BE2C (cell line): ENCODE results near the gene C11orf87.

Experiments used
- DNase-seq: peaks from one replicate; pipeline ENCODE4 v3.0.0-alpha.2; 2020
- H3K27me3 ChIP-seq: fragments of 250-450 bp; sonication (Bioruptor Pico); 2 replicates; pipeline ENCODE4 v1.5.1; 2020; ENCODE audit warnings: mild to moderate bottlenecking
- H3K36me3 ChIP-seq: fragments of 250-450 bp; sonication (Bioruptor Pico); 2 replicates; pipeline ENCODE4 v1.5.1; 2020; ENCODE audit warnings: mild to moderate bottlenecking
- H3K4me1 ChIP-seq: fragments of 250-450 bp; sonication (Bioruptor Pico); 2 replicates; pipeline ENCODE4 v1.5.1; 2020
- H3K4me3 ChIP-seq: 2 replicates; pipeline ENCODE4 v1.5.1; 2011; ENCODE audit warnings: low read depth, low read length
- H3K9me3 ChIP-seq: fragments of 250-450 bp; sonication (Bioruptor Pico); 2 replicates; pipeline ENCODE4 v1.5.1; 2020
- CTCF ChIP-seq: IDR thresholded peaks from 2 replicates; pipeline ENCODE4 v1.5.1; 2012; ENCODE audit warnings: mild to moderate bottlenecking, low read depth, low read length

The C11orf87 gene

DNA sequence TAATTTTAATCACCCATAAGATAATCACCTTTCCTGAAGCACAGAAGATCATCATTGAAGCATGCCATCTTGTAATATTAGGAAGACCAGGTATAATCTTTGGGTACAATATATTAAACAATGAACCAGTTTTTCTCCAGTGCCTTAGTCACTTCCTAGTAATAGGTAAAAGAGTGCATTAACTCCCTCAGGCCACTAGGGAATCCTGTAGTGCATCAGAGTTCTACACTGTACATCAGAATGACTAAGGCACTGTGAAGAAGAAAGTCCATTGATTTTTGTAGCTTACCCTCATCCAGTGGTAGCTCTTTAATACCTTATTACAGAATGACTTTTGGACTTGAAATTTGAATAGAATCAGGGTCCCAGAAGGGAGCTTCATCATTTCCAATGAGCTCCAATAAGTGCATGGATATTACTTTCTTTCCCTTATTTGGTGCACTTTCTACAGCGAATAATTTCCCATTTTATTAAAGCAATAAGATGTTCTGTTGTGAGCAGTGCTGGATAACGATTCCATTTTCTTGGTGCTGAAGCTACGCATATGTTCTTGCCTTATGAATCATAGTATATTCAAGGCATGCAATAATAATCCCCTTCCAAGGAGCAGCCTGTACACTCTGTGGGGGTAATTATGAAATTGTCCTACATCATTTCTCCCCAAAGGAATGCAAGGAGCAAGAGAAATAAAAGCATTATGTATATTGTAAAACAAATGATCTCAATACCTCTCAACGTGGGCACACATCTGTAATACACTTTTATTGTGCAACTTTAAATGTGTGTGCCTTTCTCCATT lies 4.7 kb downstream of the C11orf87 start:
- peak; percentile 55 for TF ChIP-seq CTCF
- H3K27me3 ChIP-seq: peaks cover 37% of the 10 kb centered on the region
- no peak for DNase-seq
- no peaks in the 10 kb centered on the region for H3K9me3 ChIP-seq
- no peaks in the 10 kb centered on the region for H3K4me1 ChIP-seq
- no peak overlapping the region for H3K4me3 ChIP-seq
- no peaks in the 10 kb centered on the region for H3K36me3 ChIP-seq

GRCh38 chr11:109432105-109432504 lies 10.1 kb downstream of the C11orf87 start:
- DNase-seq: no peak
- no peak overlapping the region for H3K4me3 ChIP-seq
- TF ChIP-seq CTCF: no peak
- no peaks in the 10 kb centered on the region for H3K9me3 ChIP-seq
- no peaks in the 10 kb centered on the region for H3K36me3 ChIP-seq
- no peaks in the 10 kb centered on the region for H3K4me1 ChIP-seq
- peaks cover 3% of the 10 kb centered on the region; the same call in 1 of the 2 replicates for H3K27me3 ChIP-seq

- no peaks in the 10 kb centered on the region for H3K4me1 ChIP-seq
- no peaks in the 10 kb centered on the region for H3K36me3 ChIP-seq
- peaks cover 3% of the 10 kb centered on the region; the same call in 1 of the 2 replicates for H3K27me3 ChIP-seq
- DNase-seq: no peak
- H3K4me3 ChIP-seq: no peak overlapping the region
- no peak for TF ChIP-seq CTCF
- H3K9me3 ChIP-seq: no peaks in the 10 kb centered on the region
These were observed 11.8 kb downstream of the C11orf87 start for GRCh38 chr11:109433753-109434256.

DNA sequence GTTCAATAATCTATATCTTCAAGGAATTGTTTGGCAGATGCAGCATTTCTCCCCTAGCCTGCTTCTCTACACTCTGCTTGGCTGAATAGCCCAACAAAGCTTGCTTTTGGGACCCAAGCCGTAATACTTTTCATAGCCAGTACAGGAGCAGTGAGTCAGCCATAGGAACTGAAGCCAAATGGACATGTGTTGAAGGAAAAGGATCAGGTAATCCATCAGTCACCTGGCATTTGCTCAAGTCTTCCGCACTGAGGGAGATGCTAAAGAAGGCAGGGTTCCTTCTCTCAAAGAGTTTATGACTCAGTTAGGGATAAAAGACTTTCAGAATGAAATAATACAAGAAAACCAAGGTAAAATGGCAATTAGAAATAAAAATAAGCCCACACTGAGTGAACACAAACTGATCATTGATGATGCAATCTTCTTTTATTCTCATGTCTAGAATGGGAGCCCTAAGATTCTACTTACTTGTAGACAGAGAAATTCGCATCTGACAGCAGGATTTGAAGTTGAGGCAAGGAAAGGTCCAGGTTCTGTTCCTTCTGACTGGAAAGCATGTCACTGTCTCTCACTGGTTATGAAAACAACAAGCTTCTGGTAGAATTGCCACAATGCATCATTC lies 13.2 kb downstream of the C11orf87 start:
- H3K27me3 ChIP-seq: peaks cover under 1% of the 10 kb centered on the region; the same call in 1 of the 2 replicates
- DNase-seq: no peak
- no peaks in the 10 kb centered on the region for H3K36me3 ChIP-seq
- TF ChIP-seq CTCF: no peak
- H3K4me3 ChIP-seq: no peak overlapping the region
- no peaks in the 10 kb centered on the region for H3K4me1 ChIP-seq
- H3K9me3 ChIP-seq: no peaks in the 10 kb centered on the region

- no peak for DNase-seq
- no peaks in the 10 kb centered on the region for H3K9me3 ChIP-seq
- no peak for TF ChIP-seq CTCF
- no peaks in the 10 kb centered on the region for H3K27me3 ChIP-seq
- H3K36me3 ChIP-seq: no peaks in the 10 kb centered on the region
- no peaks in the 10 kb centered on the region for H3K4me1 ChIP-seq
- no peak overlapping the region for H3K4me3 ChIP-seq
These were observed 17.7 kb downstream of the C11orf87 start for GRCh38 chr11:109439684-109440083.

DNA sequence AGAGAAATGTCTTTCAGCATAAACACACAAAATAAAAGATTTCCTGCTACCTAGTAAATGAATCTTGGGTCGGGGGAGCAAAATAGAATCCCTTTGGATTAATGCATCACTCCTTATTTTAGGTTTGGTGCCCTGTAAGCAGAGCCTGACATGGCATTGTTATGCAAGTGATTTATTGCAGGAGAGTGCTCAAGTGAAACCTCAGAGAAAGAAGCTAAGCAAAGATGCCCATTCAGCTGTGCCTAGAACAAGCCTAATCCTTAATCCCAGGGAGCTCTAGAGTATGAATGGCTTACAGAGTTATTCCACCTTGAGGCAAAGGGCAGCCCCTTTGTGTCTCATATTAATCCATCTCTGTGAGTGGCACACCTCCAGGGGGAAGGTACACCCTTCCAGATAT lies 21.1 kb downstream of the C11orf87 start:
- DNase-seq: no peak
- no peaks in the 10 kb centered on the region for H3K9me3 ChIP-seq
- no peak overlapping the region for H3K4me3 ChIP-seq
- H3K36me3 ChIP-seq: no peaks in the 10 kb centered on the region
- no peaks in the 10 kb centered on the region for H3K4me1 ChIP-seq
- no peaks in the 10 kb centered on the region for H3K27me3 ChIP-seq
- TF ChIP-seq CTCF: no peak
